LNCAP (cell line): ENCODE measurements around the gene SGMS2.

ENCODE experiments used
- TF ChIP-seq, protein P1 (sequence below): fragments of 450-650 bp; IDR thresholded peaks from 2 replicates; pipeline ENCODE4 v1.5.1; 2017; ENCODE audit warnings: mild to moderate bottlenecking

The SGMS2 gene

DNA sequence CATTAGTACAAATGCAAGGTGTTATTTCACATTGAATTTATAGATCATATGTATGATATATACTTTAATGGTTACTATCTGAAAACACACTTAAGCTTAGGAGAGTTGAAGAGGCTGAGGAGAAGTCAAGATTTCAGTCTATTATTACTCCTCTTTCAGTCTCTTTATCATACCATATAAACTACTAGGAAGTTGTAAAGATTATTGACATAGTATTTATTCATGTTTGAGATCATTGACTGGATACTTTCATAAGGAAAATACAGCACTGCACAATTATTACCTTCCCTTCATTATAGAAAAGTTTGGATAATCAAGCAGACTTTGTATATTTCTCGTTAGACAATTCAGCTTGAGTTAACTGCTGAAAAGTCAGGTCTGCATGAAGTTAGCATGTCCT lies 10.0 kb upstream of the SGMS2 start:
- TF ChIP-seq, protein P1, sequence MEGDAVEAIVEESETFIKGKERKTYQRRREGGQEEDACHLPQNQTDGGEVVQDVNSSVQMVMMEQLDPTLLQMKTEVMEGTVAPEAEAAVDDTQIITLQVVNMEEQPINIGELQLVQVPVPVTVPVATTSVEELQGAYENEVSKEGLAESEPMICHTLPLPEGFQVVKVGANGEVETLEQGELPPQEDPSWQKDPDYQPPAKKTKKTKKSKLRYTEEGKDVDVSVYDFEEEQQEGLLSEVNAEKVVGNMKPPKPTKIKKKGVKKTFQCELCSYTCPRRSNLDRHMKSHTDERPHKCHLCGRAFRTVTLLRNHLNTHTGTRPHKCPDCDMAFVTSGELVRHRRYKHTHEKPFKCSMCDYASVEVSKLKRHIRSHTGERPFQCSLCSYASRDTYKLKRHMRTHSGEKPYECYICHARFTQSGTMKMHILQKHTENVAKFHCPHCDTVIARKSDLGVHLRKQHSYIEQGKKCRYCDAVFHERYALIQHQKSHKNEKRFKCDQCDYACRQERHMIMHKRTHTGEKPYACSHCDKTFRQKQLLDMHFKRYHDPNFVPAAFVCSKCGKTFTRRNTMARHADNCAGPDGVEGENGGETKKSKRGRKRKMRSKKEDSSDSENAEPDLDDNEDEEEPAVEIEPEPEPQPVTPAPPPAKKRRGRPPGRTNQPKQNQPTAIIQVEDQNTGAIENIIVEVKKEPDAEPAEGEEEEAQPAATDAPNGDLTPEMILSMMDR: no peak

DNA sequence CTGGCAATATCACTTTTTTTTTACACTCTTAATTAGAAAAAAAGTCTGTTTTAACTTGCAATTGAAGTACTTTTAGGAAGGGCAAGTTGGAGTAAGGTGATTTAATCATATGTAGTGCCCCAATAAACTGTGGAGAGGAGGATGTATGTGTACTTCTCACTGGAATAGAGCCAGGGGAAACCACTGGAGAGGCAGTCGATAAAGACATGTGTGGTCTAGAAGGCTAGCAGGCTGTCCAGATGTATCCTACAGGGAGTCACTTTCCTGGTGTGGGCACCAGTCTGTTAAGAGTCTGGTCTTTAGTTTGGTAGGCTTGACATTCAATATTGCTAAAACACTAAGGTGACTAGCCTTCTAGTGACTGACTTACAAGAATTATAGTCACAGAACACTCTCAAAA lies 9.6 kb upstream of the SGMS2 start:
- TF ChIP-seq, protein P1: no peak

DNA sequence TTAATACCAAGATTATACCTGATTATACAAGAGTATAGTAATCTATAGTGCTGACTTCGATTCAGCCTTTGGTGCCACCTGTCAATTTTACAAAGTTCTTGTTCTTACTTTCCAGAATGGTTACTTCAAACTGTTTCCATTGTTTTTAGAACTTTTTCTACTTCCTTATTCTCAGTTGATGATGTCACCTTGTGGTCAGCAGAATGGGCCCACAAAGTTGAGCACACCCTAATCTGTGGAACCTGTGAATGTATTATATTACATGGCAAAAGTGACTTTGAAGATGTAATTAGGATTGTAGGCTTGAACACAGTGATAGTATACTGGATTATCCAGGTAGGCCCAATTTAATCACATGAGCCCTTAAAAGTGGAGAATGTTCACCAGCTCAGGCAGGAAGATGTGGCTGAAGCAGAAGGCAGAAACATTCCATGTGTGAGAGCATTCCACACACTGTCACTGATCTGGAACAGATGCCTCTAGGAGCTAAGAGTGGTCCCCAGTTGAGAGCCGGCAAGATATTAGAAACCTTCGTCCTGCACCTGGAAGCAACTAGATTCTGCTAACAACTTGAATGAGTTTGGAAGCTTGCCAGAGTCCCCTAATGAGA lies 6.3 kb upstream of the SGMS2 start:
- TF ChIP-seq, protein P1: no peak

DNA sequence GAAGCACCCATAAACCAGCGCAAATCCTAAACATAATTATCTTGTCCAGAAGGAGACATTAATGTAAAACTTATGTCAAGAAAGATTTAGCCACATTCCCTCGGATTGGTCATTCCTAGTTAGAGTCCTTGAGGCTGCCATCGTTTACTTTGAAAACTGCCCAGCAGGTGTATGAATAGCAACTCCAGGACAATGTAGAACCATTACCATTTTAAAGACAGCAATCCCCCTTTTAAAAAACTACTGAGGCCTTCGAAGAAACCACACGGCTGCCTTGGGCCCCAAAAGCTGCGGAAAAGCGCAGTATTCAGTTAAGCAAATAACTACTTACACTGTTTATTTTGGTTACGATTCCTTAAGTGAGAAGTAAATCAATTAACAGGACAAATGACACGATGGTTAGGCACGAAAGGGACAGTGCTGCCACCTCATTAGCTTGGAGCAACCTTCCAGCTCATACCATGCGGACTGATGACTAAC lies 822 bp upstream of the SGMS2 start:
- TF ChIP-seq, protein P1: no peak

DNA sequence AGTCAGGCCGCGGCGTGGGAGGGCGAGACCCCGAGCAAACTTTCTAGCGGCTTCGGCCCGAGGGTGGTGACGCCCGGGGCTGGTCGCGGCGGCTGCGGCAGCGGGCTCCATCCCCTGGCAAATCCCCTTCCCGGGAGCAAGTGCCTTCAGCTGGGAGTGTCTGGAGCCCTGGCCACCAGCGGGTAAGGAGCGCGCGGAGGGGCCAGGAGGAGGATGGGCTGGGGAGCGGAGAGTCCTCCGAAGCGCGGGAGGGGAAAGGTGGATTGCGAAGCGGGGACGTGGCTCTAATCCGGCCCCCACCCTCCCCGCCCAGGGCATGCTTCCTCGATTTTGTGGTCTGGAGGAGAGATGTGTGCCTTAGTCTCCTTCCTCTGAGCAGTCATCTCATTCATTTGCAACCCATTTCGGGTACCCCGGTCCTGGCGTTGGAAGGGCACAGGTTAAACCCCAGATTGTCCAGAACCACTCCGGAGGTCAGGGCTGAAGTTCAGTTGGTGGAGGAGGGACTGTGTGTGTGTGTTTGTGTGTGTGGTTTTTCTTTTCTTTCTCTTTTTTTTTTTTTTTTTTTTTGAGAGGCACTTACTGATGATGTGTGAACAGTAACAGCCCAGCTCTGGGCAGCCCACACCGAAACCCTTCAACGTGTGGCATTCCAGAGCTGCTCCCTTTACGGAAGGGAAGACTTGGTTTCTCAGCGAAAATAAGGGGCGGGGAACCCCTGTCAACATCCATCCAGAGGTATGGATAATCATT lies 516 bp downstream of the SGMS2 start:
- TF ChIP-seq, protein P1: no peak

DNA sequence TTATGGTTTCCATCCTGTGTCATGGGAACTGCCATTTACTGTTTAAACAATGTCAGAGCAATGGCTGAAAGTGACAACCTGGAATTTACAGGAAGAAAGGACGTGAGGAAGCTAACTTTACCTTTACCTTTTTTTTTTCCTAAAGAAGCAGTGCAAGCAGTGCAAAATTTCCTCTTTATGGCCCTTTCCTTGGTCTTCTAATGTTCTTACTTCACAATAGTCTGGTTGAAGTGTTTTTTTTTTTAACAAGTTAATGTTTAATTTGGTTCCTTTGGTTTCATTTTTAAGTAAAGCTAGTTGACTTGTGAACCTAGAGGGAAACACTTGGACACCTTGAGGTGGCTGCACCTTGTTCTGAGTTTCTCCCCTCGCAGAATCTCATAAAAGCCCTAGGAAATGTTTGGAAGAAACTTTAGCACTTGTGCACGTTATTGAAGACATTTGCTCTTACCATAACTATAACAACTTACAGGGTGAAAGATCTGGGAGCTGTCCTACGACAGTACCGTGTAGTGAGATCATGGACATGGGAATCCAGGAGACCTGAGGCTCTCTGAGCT lies 1.8 kb downstream of the SGMS2 start:
- TF ChIP-seq, protein P1: no peak

DNA sequence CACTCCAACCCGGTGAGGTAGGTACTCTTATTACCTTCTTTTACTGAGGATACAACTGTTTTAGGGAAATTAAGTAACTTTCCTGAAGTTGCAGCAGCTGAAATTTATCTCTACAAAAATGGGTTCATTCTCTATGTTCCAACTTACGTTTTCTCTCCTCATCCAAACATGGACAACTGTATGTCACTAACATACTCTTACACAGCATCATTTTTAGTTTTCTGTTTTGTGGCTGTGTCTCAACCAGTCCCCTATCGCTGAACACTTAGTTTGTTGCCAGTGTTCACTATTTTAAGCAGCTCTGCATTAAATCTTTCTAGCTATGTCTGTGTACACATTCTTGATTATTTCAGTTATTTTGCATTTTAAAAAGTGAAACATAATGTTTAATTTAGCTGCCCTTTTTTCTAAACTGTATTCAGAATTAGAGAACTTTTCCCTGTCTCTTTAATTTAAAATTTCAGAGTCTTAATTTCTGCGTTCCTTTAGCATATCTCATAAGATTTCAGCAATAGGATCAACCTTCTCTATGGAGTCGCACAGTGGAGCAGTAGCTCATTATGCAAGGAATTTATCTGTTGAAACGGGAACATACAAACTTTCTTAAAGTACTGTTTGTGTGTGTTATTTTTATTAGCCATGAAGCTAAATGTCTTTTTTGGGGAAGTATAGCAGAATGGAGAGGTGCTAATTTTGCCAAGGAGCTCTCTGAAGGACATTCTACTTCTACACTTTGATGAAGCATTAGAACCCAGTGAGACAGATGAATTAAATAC lies 3.8 kb downstream of the SGMS2 start:
- TF ChIP-seq, protein P1: no peak
